HG03175 (cell line): ENCODE data around the gene RYR1.
"Not testable (repeated sequence)": the region's sequence is repeated elsewhere in the genome, so short reads cannot be mapped to it uniquely, and the experiment has no call there.

Experiments used
- ATAC-seq: cut with Tn5 transposase; IDR thresholded peaks from one replicate; pipeline ENCODE4 v1.9.1; 2021; ENCODE audit warnings: mild to moderate bottlenecking, moderate library complexity; ENCODE audit not compliant: unreplicated experiment

The RYR1 gene

GRCh38 chr19:38602856-38603255 lies 169.4 kb downstream of the RYR1 start:
- not testable (repeated sequence) for ATAC-seq

- no peak for ATAC-seq
These were observed 172.6 kb downstream of the RYR1 start for GRCh38 chr19:38606131-38606530.

- ATAC-seq: no peak
These were observed 180.8 kb downstream of the RYR1 start for GRCh38 chr19:38614289-38614688.

GRCh38 chr19:38615007-38615581 lies 181.6 kb downstream of the RYR1 start:
- no peak for ATAC-seq

- ATAC-seq: no peak
These were observed 182.8 kb downstream of the RYR1 start for GRCh38 chr19:38616265-38616664.

GRCh38 chr19:38617283-38617763 lies 183.8 kb downstream of the RYR1 start:
- ATAC-seq: no peak

- ATAC-seq: peak; percentile 67
These were observed 184.5 kb downstream of the RYR1 start, which contains the start of gene MAP4K1 for GRCh38 chr19:38617764-38618589. MAP4K1 (minus strand) TSS chr19:38617953; CDS start chr19:38617895, 58 bp downstream.

GRCh38 chr19:38618590-38619360 lies 185.3 kb downstream of the RYR1 start, which contains the start of gene EIF3K:
EIF3K (plus strand) TSS chr19:38619188; CDS start chr19:38619269, 81 bp downstream.
- peak; percentile 49 for ATAC-seq

GRCh38 chr19:38619361-38620174 lies 186.1 kb downstream of the RYR1 start:
- ATAC-seq: no peak

GRCh38 chr19:38624822-38625221 lies 191.3 kb downstream of the RYR1 start:
- no peak for ATAC-seq

- ATAC-seq: no peak
These were observed 192.9 kb downstream of the RYR1 start for GRCh38 chr19:38626401-38626800.

GRCh38 chr19:38629568-38629967 lies 196.1 kb downstream of the RYR1 start:
- ATAC-seq: no peak

- ATAC-seq: not testable (repeated sequence)
These were observed 197.8 kb downstream of the RYR1 start for GRCh38 chr19:38631301-38631700.

- not testable (repeated sequence) for ATAC-seq
These were observed 198.5 kb downstream of the RYR1 start for GRCh38 chr19:38631811-38632475.

- ATAC-seq: no peak
These were observed 199.2 kb downstream of the RYR1 start for GRCh38 chr19:38632476-38633213.

GRCh38 chr19:38634757-38635482 lies 201.4 kb downstream of the RYR1 start:
- ATAC-seq: no peak

- ATAC-seq: no peak
These were observed 202.2 kb downstream of the RYR1 start for GRCh38 chr19:38635483-38636399.
